Mucosa of stomach (tissue), 1 donor: ENCODE results near the gene SNX7.

Experiments
- H3K27me3 ChIP-seq: one replicate; pipeline ENCODE4 v1.7.0; 2013; ENCODE audit warnings: mild to moderate bottlenecking, low read length; ENCODE audit not compliant: control insufficient read depth, insufficient read depth
- H3K36me3 ChIP-seq: one replicate; pipeline ENCODE4 v1.7.0; 2013; ENCODE audit warnings: low read length; ENCODE audit not compliant: control insufficient read depth, insufficient read depth
- H3K4me1 ChIP-seq: one replicate; pipeline ENCODE4 v1.7.0; 2013; ENCODE audit warnings: mild to moderate bottlenecking, low read length; ENCODE audit not compliant: control insufficient read depth, insufficient read depth
- H3K4me3 ChIP-seq: one replicate; pipeline ENCODE4 v1.7.0; 2013; ENCODE audit warnings: low read length
- H3K9ac ChIP-seq: one replicate; pipeline ENCODE4 v1.7.0; 2013; ENCODE audit warnings: mild to moderate bottlenecking, low read length, moderate library complexity
- H3K9me3 ChIP-seq: one replicate; pipeline ENCODE4 v1.7.0; 2013; ENCODE audit warnings: mild to moderate bottlenecking, low read length, moderate library complexity; ENCODE audit not compliant: control insufficient read depth
- donor health status: Pancreatic carcinoma.

The SNX7 gene

GRCh38 chr1:98661544-98662355 lies at the start of gene SNX7:
Gene SNX7 (plus strand): TSS chr1:98661721. CDS start chr1:98661732, 11 bp downstream.
- peak within 1 kb of the TSS; percentile 84 for H3K4me3 ChIP-seq

GRCh38 chr1:98637316-98637715 lies 24.2 kb upstream of the SNX7 start:
- Histone ChIP-seq H3K9ac (no peak overlapping the region), H3K9me3 (no peaks in the 10 kb centered on the region), H3K27me3 (no peaks in the 10 kb centered on the region), H3K36me3 (no peaks in the 10 kb centered on the region), H3K4me3 (no peak overlapping the region), H3K4me1 (peaks cover 3% of the 10 kb centered on the region)

More at GRCh38 chr1:98661544-98662355, at the start of gene SNX7:
- Histone ChIP-seq H3K9ac (peak within 1 kb of the TSS; percentile 87), H3K36me3 (no peaks in the 10 kb centered on the region), H3K27me3 (no peaks in the 10 kb centered on the region), H3K4me1 (peaks cover 10% of the 10 kb centered on the region), H3K9me3 (no peaks in the 10 kb centered on the region)

GRCh38 chr1:98638185-98638584 lies 23.3 kb upstream of the SNX7 start:
- Histone ChIP-seq H3K27me3 (no peaks in the 10 kb centered on the region), H3K4me3 (no peak overlapping the region), H3K9ac (no peak overlapping the region), H3K36me3 (no peaks in the 10 kb centered on the region), H3K9me3 (no peaks in the 10 kb centered on the region), H3K4me1 (peaks cover 3% of the 10 kb centered on the region)

- Histone ChIP-seq H3K9ac (no peak overlapping the region), H3K4me1 (no peaks in the 10 kb centered on the region), H3K4me3 (no peak overlapping the region), H3K27me3 (no peaks in the 10 kb centered on the region), H3K36me3 (no peaks in the 10 kb centered on the region), H3K9me3 (no peaks in the 10 kb centered on the region)
Measured at GRCh38 chr1:98644510-98644909, 17.0 kb upstream of the SNX7 start.

GRCh38 chr1:98651116-98651632 lies 10.3 kb upstream of the SNX7 start:
- Histone ChIP-seq H3K4me1 (no peaks in the 10 kb centered on the region), H3K9me3 (no peaks in the 10 kb centered on the region), H3K36me3 (no peaks in the 10 kb centered on the region), H3K27me3 (no peaks in the 10 kb centered on the region), H3K4me3 (no peak overlapping the region), H3K9ac (no peak overlapping the region)

- Histone ChIP-seq H3K9ac (no peak overlapping the region), H3K36me3 (no peaks in the 10 kb centered on the region), H3K4me1 (no peaks in the 10 kb centered on the region), H3K4me3 (no peak overlapping the region), H3K27me3 (no peaks in the 10 kb centered on the region), H3K9me3 (no peaks in the 10 kb centered on the region)
Measured at GRCh38 chr1:98653123-98653522, 8.4 kb upstream of the SNX7 start.

GRCh38 chr1:98659879-98660278 lies 1.6 kb upstream of the SNX7 start:
- H3K9me3 ChIP-seq = no peaks in the 10 kb centered on the region
- no peak overlapping the region for H3K4me3 ChIP-seq
- H3K4me1 ChIP-seq = peaks cover 10% of the 10 kb centered on the region
- no peaks in the 10 kb centered on the region for H3K27me3 ChIP-seq
- H3K9ac ChIP-seq = no peak overlapping the region
- H3K36me3 ChIP-seq = no peaks in the 10 kb centered on the region

GRCh38 chr1:98660940-98661543 lies 479 bp upstream of the SNX7 start:
- Histone ChIP-seq H3K4me3 (peak overlapping the region; percentile 84), H3K9me3 (no peaks in the 10 kb centered on the region), H3K27me3 (no peaks in the 10 kb centered on the region), H3K36me3 (no peaks in the 10 kb centered on the region), H3K4me1 (peaks cover 10% of the 10 kb centered on the region), H3K9ac (peak overlapping the region; percentile 87)

GRCh38 chr1:98662356-98662670 lies 792 bp downstream of the SNX7 start:
- H3K27me3 ChIP-seq = no peaks in the 10 kb centered on the region
- H3K9me3 ChIP-seq = no peaks in the 10 kb centered on the region
- H3K4me1 ChIP-seq = peaks cover 10% of the 10 kb centered on the region
- H3K4me3 ChIP-seq = peak overlapping the region; percentile 72
- H3K9ac ChIP-seq = peak overlapping the region; percentile 87
- no peaks in the 10 kb centered on the region for H3K36me3 ChIP-seq

GRCh38 chr1:98668733-98669132 lies 7.2 kb downstream of the SNX7 start:
- Histone ChIP-seq H3K36me3 (no peaks in the 10 kb centered on the region), H3K9ac (no peak overlapping the region), H3K4me3 (no peak overlapping the region), H3K4me1 (peaks cover 4% of the 10 kb centered on the region), H3K9me3 (no peaks in the 10 kb centered on the region), H3K27me3 (no peaks in the 10 kb centered on the region)

GRCh38 chr1:98669355-98670296 lies 8.1 kb downstream of the SNX7 start:
- Histone ChIP-seq H3K9ac (no peak overlapping the region), H3K36me3 (no peaks in the 10 kb centered on the region), H3K9me3 (no peaks in the 10 kb centered on the region), H3K4me1 (no peaks in the 10 kb centered on the region), H3K4me3 (no peak overlapping the region), H3K27me3 (no peaks in the 10 kb centered on the region)
